Measurements from ENCODE around the gene PMEPA1.

PMEPA1 gene

DNA sequence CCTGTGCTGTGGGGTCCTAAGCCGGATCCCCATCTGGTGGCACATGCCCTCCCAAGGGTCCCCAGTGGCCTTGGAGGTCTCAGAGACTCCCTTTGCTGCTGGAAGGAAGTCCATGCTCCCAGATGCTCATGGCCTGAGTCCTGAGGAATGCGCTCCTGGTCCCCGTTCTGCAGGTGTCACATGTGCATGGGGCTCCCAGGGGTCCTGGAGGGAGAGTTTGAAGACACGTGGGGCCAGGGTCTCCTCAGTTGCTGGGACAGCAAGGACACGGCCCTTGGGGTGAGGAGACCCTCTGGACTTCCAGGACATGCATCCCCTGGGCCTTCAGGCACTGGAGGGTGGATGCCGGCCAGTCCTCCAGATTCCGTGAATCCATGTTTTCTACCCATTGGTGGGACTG, 101.3 kb downstream of the PMEPA1 start:
- Histone ChIP-seq H3K27me3 (ENCODE audit: low read depth, low read length) (peaks cover 59% of the 10 kb centered on the region), H3K4me2 (ENCODE audit: low read length) (no peak overlapping the region), H4K20me1 (ENCODE audit: insufficient read depth, low read length) (no peaks in the 10 kb centered on the region), H3K36me3 (replicated peaks; ENCODE audit: low read depth, low read length) (no peaks in the 10 kb centered on the region), H2AFZ (ENCODE audit: low read depth, low read length) (no peak overlapping the region), H3K27ac (ENCODE audit: low read length) (no peak overlapping the region), H3K9ac (ENCODE audit: low read length) (no peak overlapping the region), H3K79me2 (ENCODE audit: low read length) (no peaks in the 10 kb centered on the region), H3K4me3 (ENCODE audit: low read length) (no peak overlapping the region), H3K9me3 (ENCODE audit: insufficient read depth, low read length) (no peaks in the 10 kb centered on the region), H3K4me1 (ENCODE audit: low read length) (peaks cover 10% of the 10 kb centered on the region)
- TF ChIP-seq EZH2phosphoT487 (IDR thresholded peaks at IDR 0.05; ENCODE audit: low read depth) = no peak
- TF ChIP-seq, protein P1, sequence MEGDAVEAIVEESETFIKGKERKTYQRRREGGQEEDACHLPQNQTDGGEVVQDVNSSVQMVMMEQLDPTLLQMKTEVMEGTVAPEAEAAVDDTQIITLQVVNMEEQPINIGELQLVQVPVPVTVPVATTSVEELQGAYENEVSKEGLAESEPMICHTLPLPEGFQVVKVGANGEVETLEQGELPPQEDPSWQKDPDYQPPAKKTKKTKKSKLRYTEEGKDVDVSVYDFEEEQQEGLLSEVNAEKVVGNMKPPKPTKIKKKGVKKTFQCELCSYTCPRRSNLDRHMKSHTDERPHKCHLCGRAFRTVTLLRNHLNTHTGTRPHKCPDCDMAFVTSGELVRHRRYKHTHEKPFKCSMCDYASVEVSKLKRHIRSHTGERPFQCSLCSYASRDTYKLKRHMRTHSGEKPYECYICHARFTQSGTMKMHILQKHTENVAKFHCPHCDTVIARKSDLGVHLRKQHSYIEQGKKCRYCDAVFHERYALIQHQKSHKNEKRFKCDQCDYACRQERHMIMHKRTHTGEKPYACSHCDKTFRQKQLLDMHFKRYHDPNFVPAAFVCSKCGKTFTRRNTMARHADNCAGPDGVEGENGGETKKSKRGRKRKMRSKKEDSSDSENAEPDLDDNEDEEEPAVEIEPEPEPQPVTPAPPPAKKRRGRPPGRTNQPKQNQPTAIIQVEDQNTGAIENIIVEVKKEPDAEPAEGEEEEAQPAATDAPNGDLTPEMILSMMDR (IDR thresholded peaks at IDR 0.05; ENCODE audit: low read depth, low read length) = no peak

DNA sequence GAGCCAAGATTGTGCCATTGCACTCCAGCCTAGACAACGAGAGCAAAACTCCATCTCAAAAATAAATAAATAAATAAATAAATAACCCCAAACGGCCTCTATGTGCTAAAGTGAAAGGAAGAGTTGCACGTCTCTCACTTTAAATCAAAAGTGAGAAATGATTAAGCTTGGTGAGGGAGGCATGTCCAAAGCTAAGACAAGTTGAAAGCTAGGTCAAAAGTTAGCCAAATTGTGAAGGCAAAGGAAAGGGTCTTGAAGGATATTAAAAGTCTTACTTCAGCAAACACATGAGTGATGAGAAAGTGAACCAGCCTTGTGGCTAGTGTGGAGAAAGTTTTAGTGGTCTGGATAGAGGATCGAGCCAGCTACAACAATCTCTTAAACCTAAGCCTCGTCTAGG, 103.9 kb downstream of the PMEPA1 start:
- Histone ChIP-seq H3K4me1 (ENCODE audit: low read length) (peaks cover 14% of the 10 kb centered on the region), H3K36me3 (replicated peaks; ENCODE audit: low read depth, low read length) (no peaks in the 10 kb centered on the region), H3K27me3 (ENCODE audit: low read depth, low read length) (peaks cover 71% of the 10 kb centered on the region), H3K27ac (ENCODE audit: low read length) (no peak overlapping the region), H3K9me3 (ENCODE audit: insufficient read depth, low read length) (no peaks in the 10 kb centered on the region), H2AFZ (ENCODE audit: low read depth, low read length) (0 out of 2 replicates have a peak overlapping the region, but pooled peaks have one; percentile 3), H4K20me1 (ENCODE audit: insufficient read depth, low read length) (no peaks in the 10 kb centered on the region), H3K79me2 (ENCODE audit: low read length) (no peaks in the 10 kb centered on the region), H3K4me3 (ENCODE audit: low read length) (no peak overlapping the region), H3K9ac (ENCODE audit: low read length) (no peak overlapping the region), H3K4me2 (ENCODE audit: low read length) (peak overlapping the region; percentile 18)
- no peak for TF ChIP-seq EZH2phosphoT487 (IDR thresholded peaks at IDR 0.05; ENCODE audit: low read depth)
- TF ChIP-seq, protein P1 (IDR thresholded peaks at IDR 0.05; ENCODE audit: low read depth, low read length) = no peak

DNA sequence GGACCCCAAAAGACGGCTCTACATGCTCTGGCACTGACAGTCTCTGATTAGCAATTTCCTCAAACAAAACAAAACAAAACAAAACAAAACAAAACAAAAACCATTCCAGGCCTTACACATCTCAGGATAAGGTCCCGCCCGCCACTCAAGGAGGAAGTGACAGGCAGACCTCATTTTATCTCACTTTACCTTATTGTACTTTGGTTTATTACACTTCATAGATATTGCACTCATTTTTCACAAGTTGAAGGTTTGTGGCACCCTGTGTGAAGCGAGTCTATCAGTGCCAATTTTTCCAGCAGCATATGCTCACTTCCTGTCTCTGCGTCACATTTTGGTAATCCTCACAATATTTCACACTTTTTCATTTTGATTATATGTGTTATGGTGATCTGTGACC, 104.8 kb downstream of the PMEPA1 start:
- no peaks in the 10 kb centered on the region for H4K20me1 ChIP-seq (ENCODE audit: insufficient read depth, low read length)
- H3K27me3 ChIP-seq (ENCODE audit: low read depth, low read length) = peaks cover 69% of the 10 kb centered on the region
- H2AFZ ChIP-seq (ENCODE audit: low read depth, low read length) = no peak overlapping the region
- H3K9me3 ChIP-seq (ENCODE audit: insufficient read depth, low read length) = no peaks in the 10 kb centered on the region
- H3K36me3 ChIP-seq (replicated peaks; ENCODE audit: low read depth, low read length) = no peaks in the 10 kb centered on the region
- no peak overlapping the region for H3K4me3 ChIP-seq (ENCODE audit: low read length)
- H3K9ac ChIP-seq (ENCODE audit: low read length) = no peak overlapping the region
- TF ChIP-seq, protein P1 (IDR thresholded peaks at IDR 0.05; ENCODE audit: low read depth, low read length) = no peak
- no peak for TF ChIP-seq EZH2phosphoT487 (IDR thresholded peaks at IDR 0.05; ENCODE audit: low read depth)
- no peak overlapping the region for H3K4me2 ChIP-seq (ENCODE audit: low read length)
- H3K4me1 ChIP-seq (ENCODE audit: low read length) = peaks cover 20% of the 10 kb centered on the region
- H3K79me2 ChIP-seq (ENCODE audit: low read length) = no peaks in the 10 kb centered on the region
- no peak overlapping the region for H3K27ac ChIP-seq (ENCODE audit: low read length)

DNA sequence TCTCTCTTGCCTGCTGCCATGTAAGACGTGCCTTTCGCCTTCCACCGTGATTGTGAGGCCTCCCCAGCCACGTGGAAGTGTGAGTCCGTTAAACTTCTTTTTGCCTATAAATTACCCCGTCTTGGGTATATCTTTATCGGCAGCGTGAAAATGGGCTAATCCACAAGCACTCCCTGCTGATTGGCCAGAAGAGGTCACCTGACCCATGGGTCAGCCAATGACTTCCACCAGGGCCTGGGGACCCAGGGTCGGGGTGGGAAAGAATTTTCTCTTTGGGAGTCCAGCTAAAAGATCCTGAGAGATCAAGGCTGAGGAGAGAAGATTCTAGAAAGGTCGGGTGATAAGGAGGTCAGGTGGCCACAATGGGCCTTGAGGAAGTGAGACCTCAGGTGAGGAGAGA, 106.7 kb downstream of the PMEPA1 start:
- no peaks in the 10 kb centered on the region for H4K20me1 ChIP-seq (ENCODE audit: insufficient read depth, low read length)
- no peak overlapping the region for H2AFZ ChIP-seq (ENCODE audit: low read depth, low read length)
- peaks cover 71% of the 10 kb centered on the region for H3K27me3 ChIP-seq (ENCODE audit: low read depth, low read length)
- H3K4me3 ChIP-seq (ENCODE audit: low read length) = no peak overlapping the region
- H3K36me3 ChIP-seq (replicated peaks; ENCODE audit: low read depth, low read length) = no peaks in the 10 kb centered on the region
- H3K4me2 ChIP-seq (ENCODE audit: low read length) = no peak overlapping the region
- no peaks in the 10 kb centered on the region for H3K79me2 ChIP-seq (ENCODE audit: low read length)
- H3K27ac ChIP-seq (ENCODE audit: low read length) = no peak overlapping the region
- no peak overlapping the region for H3K9ac ChIP-seq (ENCODE audit: low read length)
- TF ChIP-seq EZH2phosphoT487 (IDR thresholded peaks at IDR 0.05; ENCODE audit: low read depth) = no peak
- TF ChIP-seq, protein P1 (IDR thresholded peaks at IDR 0.05; ENCODE audit: low read depth, low read length) = no peak
- H3K9me3 ChIP-seq (ENCODE audit: insufficient read depth, low read length) = no peaks in the 10 kb centered on the region
- peaks cover 20% of the 10 kb centered on the region for H3K4me1 ChIP-seq (ENCODE audit: low read length)

All from OCI-LY3 (cell line).